NCI-H526 treated with DMSO at 0.1 percent for 48 hours (cell line): ENCODE data around the gene CDON.
A peak's percentile ranks its signal among the peaks of the same experiment; 100 is the strongest.
"Not testable (repeated sequence)": the region's sequence is repeated elsewhere in the genome, so short reads cannot be mapped to it uniquely, and the experiment has no call there.

ENCODE experiments used
- DNase-seq: peaks from one replicate; lab custom pipeline; 2025; lab: John Stamatoyannopoulos, UW

CDON gene

GRCh38 chr11:126048197-126048596 lies 14.5 kb downstream of the CDON start:
- DNase-seq, result no peak

- no peak for DNase-seq
Observed at GRCh38 chr11:126046570-126047195, 16.0 kb downstream of the CDON start.

GRCh38 chr11:126039485-126040271 lies 23.0 kb downstream of the CDON start:
- DNase-seq, result no peak

- DNase-seq, result no peak
Observed at GRCh38 chr11:126035718-126036117, 26.9 kb downstream of the CDON start.

GRCh38 chr11:126034933-126035425 lies 27.7 kb downstream of the CDON start:
- no peak for DNase-seq

- no peak for DNase-seq
Observed at GRCh38 chr11:126034039-126034932, 28.4 kb downstream of the CDON start.

GRCh38 chr11:126032375-126032774 lies 30.3 kb downstream of the CDON start:
- no peak for DNase-seq

- DNase-seq, result no peak
Observed at GRCh38 chr11:126029805-126030204, 32.9 kb downstream of the CDON start.

- DNase-seq, result no peak
Observed at GRCh38 chr11:126029237-126029636, 33.4 kb downstream of the CDON start.

- not testable (repeated sequence) for DNase-seq
Observed at GRCh38 chr11:126028534-126028933, 34.1 kb downstream of the CDON start.

- no peak for DNase-seq
Observed at GRCh38 chr11:126026579-126026978, 36.1 kb downstream of the CDON start.

- DNase-seq, result no peak
Observed at GRCh38 chr11:126025822-126026221, 36.8 kb downstream of the CDON start.

- DNase-seq, result no peak
Observed at GRCh38 chr11:126024123-126024522, 38.5 kb downstream of the CDON start.

GRCh38 chr11:126012852-126013251 lies 49.8 kb downstream of the CDON start:
- DNase-seq, result no peak

- DNase-seq, result peak; percentile 38
Observed at GRCh38 chr11:126011754-126012153, 50.9 kb downstream of the CDON start.

- peak; percentile 87 for DNase-seq
Observed at GRCh38 chr11:126011265-126011664, 51.4 kb downstream of the CDON start.

GRCh38 chr11:126008956-126009355 lies 53.7 kb downstream of the CDON start:
- DNase-seq, result no peak

GRCh38 chr11:126007238-126007637 lies 55.4 kb downstream of the CDON start:
- DNase-seq, result no peak

GRCh38 chr11:126006068-126006467 lies 56.6 kb downstream of the CDON start:
- no peak for DNase-seq

- DNase-seq, result no peak
Observed at GRCh38 chr11:126002181-126002580, 60.5 kb downstream of the CDON start.

GRCh38 chr11:125999234-125999880 lies 63.3 kb downstream of the CDON start:
- no peak for DNase-seq

GRCh38 chr11:125998267-125998666 lies 64.4 kb downstream of the CDON start:
- DNase-seq, result no peak
